IMR-90 (cell line): ENCODE data around the gene ATP2C2. TPM values are rescaled to one million over a fixed set of nuclear protein-coding genes. Genes with fewer than 3 reads are reported as not detected.

Experiments
- ATAC-seq: fragments of 200-7000 bp; cut with Tn5 transposase; 2 replicates; pipeline ENCODE4 v1.9.1; 2020; ENCODE audit warnings: low read depth, mild to moderate bottlenecking, moderate library complexity
- BruUV-seq: library from RNA; stranded (reverse); fragments of 400-500 nt; replicated peaks from 2 replicates; lab custom pipeline; 2021; lab: Mats Ljungman, UMichigan
- CTCF ChIA-PET: fragments of 300-600 bp; formaldehyde crosslinking; extraction: SDS; loops from one replicate; lab custom pipeline; 2021; ENCODE audit warnings: antibody characterized with exemption; lab: Yijun Ruan, JAX
- POLR2A ChIA-PET: fragments of 300-600 bp; sonication (Branson Sonifier 250); formaldehyde crosslinking; loops from one replicate; lab custom pipeline; 2022; ENCODE audit warnings: antibody characterized with exemption; ENCODE audit not compliant: unreplicated experiment; lab: Charles Lee
- DNase-seq: peaks from one replicate; pipeline ENCODE4 v3.0.0; 2013
- H2AFZ ChIP-seq: replicated peaks from 2 replicates; pipeline ENCODE3; 2013; ENCODE audit warnings: low read length, mild to moderate bottlenecking; ENCODE audit not compliant: poor library complexity
- H2AK5ac ChIP-seq: 2 replicates; pipeline ENCODE4 v1.6.1; 2013; ENCODE audit warnings: low read depth, low read length, inconsistent platforms
- H2AK9ac ChIP-seq: replicated peaks from 2 replicates; pipeline ENCODE3; 2013; ENCODE audit warnings: mild to moderate bottlenecking, low read depth, low read length, moderate library complexity; ENCODE audit not compliant: poor library complexity
- H2BK120ac ChIP-seq: 2 replicates; pipeline ENCODE4 v1.6.1; 2013; ENCODE audit warnings: low read depth, low read length, inconsistent platforms
- H2BK15ac ChIP-seq: 3 replicates; pipeline ENCODE4 v1.6.1; 2013; ENCODE audit warnings: low read depth, low read length, inconsistent platforms
- H2BK20ac ChIP-seq: 2 replicates; pipeline ENCODE4 v1.6.1; 2013; ENCODE audit warnings: low read depth, mild to moderate bottlenecking, inconsistent platforms, low read length, moderate library complexity
- H2BK5ac ChIP-seq: 2 replicates; pipeline ENCODE4 v1.6.1; 2013; ENCODE audit warnings: mild to moderate bottlenecking, low read depth, low read length, inconsistent platforms; ENCODE audit not compliant: poor library complexity, severe bottlenecking
- H3K14ac ChIP-seq: replicated peaks from 2 replicates; pipeline ENCODE4 v1.6.1; 2013; ENCODE audit warnings: low read depth, low read length, inconsistent platforms
- H3K18ac ChIP-seq: 2 replicates; pipeline ENCODE4 v1.6.1; 2013; ENCODE audit warnings: low read depth, low read length, control low read depth
- H3K23ac ChIP-seq: 2 replicates; pipeline ENCODE4 v1.6.1; 2013; ENCODE audit warnings: low read depth, low read length, inconsistent platforms
- H3K27ac ChIP-seq: 2 replicates; pipeline ENCODE4 v1.5.1; 2013; ENCODE audit warnings: mild to moderate bottlenecking, control low read depth, low read length; ENCODE audit not compliant: insufficient read depth
- H3K27me3 ChIP-seq: 2 replicates; pipeline ENCODE4 v1.6.1; 2013; ENCODE audit warnings: low read length; ENCODE audit not compliant: control insufficient read depth, insufficient read depth
- H3K36me3 ChIP-seq: 2 replicates; pipeline ENCODE4 v1.6.1; 2013; ENCODE audit warnings: low read length, mixed read lengths; ENCODE audit not compliant: control insufficient read depth, insufficient read depth
- H3K4ac ChIP-seq: 2 replicates; pipeline ENCODE4 v1.6.1; 2013; ENCODE audit warnings: low read depth, low read length, inconsistent platforms
- H3K4me1 ChIP-seq: 2 replicates; pipeline ENCODE4 v1.6.1; 2013; ENCODE audit warnings: low read length, mixed read lengths; ENCODE audit not compliant: control insufficient read depth, insufficient read depth
- H3K4me2 ChIP-seq: 2 replicates; pipeline ENCODE4 v1.6.1; 2013; ENCODE audit warnings: low read depth, mild to moderate bottlenecking, control low read depth, low read length, moderate library complexity
- H3K4me3 ChIP-seq: 2 replicates; pipeline ENCODE4 v1.5.1; 2013; ENCODE audit warnings: low read depth, mild to moderate bottlenecking, control low read depth, low read length, moderate library complexity; ENCODE audit not compliant: insufficient read depth
- H3K56ac ChIP-seq: 2 replicates; pipeline ENCODE4 v1.6.1; 2013; ENCODE audit warnings: low read length, inconsistent platforms; ENCODE audit not compliant: insufficient read depth; ENCODE audit errors: extremely low read depth
- H3K79me1 ChIP-seq, 2 experiments: 2 replicates each; pipeline ENCODE4 v1.6.1; 2013; ENCODE audit warnings: low read length in 2 of 2, inconsistent platforms in 1 of 2, low read depth in 1 of 2
- H3K9ac ChIP-seq: 2 replicates; pipeline ENCODE4 v1.6.1; 2013; ENCODE audit warnings: low read depth, low read length, control low read depth
- H3K9me1 ChIP-seq: 2 replicates; pipeline ENCODE4 v1.6.1; 2013; ENCODE audit warnings: low read length, inconsistent platforms; ENCODE audit not compliant: insufficient read depth
- H3K9me3 ChIP-seq: 2 replicates; pipeline ENCODE4 v1.6.1; 2013; ENCODE audit warnings: low read length; ENCODE audit not compliant: control insufficient read depth, insufficient read depth
- H4K20me1 ChIP-seq: 2 replicates; pipeline ENCODE4 v1.6.1; 2013; ENCODE audit warnings: low read length, inconsistent platforms; ENCODE audit not compliant: insufficient read depth
- H4K5ac ChIP-seq: 2 replicates; pipeline ENCODE4 v1.6.1; 2013; ENCODE audit warnings: mild to moderate bottlenecking, low read depth, low read length, control low read depth
- H4K8ac ChIP-seq, 2 experiments: 2 replicates each; pipeline ENCODE4 v1.6.1; 2013; ENCODE audit warnings: low read depth in 2 of 2, low read length in 2 of 2, control low read depth in 1 of 2, inconsistent platforms in 1 of 2
- H4K91ac ChIP-seq: 2 replicates; pipeline ENCODE4 v1.6.1; 2013; ENCODE audit warnings: low read depth, low read length, inconsistent platforms; ENCODE audit not compliant: insufficient read depth
- CEBPB ChIP-seq: IDR thresholded peaks from 2 replicates; pipeline ENCODE4 v1.6.1; 2012; ENCODE audit warnings: low read depth, low read length, improper control_type of control experiment
- CHD1 ChIP-seq: IDR thresholded peaks from 2 replicates; pipeline ENCODE4 v1.6.1; 2012; ENCODE audit warnings: low read depth, low read length, improper control_type of control experiment
- MAFK ChIP-seq: IDR thresholded peaks from 2 replicates; pipeline ENCODE4 v1.6.1; 2012; ENCODE audit warnings: low read depth, low read length, improper control_type of control experiment
- MAZ ChIP-seq: IDR thresholded peaks from 2 replicates; pipeline ENCODE4 v1.6.1; 2012; ENCODE audit warnings: low read depth, mild to moderate bottlenecking, low read length, improper control_type of control experiment, moderate library complexity, borderline replicate concordance
- MXI1 ChIP-seq: IDR thresholded peaks from 2 replicates; pipeline ENCODE4 v1.6.1; 2012; ENCODE audit warnings: low read depth, mild to moderate bottlenecking, low read length, moderate library complexity, borderline replicate concordance
- POLR2A ChIP-seq: IDR thresholded peaks from 2 replicates; pipeline ENCODE4 v1.6.1; 2012; ENCODE audit warnings: mild to moderate bottlenecking, low read depth, low read length
- RAD21 ChIP-seq: IDR thresholded peaks from 2 replicates; pipeline ENCODE4 v1.6.1; 2012; ENCODE audit warnings: low read length, improper control_type of control experiment
- RCOR1 ChIP-seq: IDR thresholded peaks from 2 replicates; pipeline ENCODE4 v1.6.1; 2012; ENCODE audit warnings: mild to moderate bottlenecking, low read length, improper control_type of control experiment; ENCODE audit not compliant: insufficient replicate concordance
- RFX5 ChIP-seq: IDR thresholded peaks from 2 replicates; pipeline ENCODE4 v1.8.0; 2012; ENCODE audit warnings: low read depth, mild to moderate bottlenecking, low read length, moderate library complexity
- SMC3 ChIP-seq: fragments of 150-350 bp; IDR thresholded peaks from 2 replicates; pipeline ENCODE4 v1.6.1; 2016; ENCODE audit warnings: low read depth, mild to moderate bottlenecking, antibody characterized with exemption, low read length, moderate library complexity
- WGBS, 2 experiments: methylation state at CpG; one replicate each; pipeline versions ENCODE4 v1.1.5 to v1.1.7; 2013; ENCODE audit warnings: missing lambda C conversion rate in 2 of 2; ENCODE audit not compliant: insufficient read length in 1 of 2; ENCODE audit errors: extremely low coverage in 2 of 2; 5-methylcytosine and 5-hydroxymethylcytosine counted together
- dilution Hi-C: fragments of 300-500 bp; cut with HindIII; formaldehyde crosslinking; loops from one replicate; pipeline ENCODE4 v1.14.3; 2018; ENCODE audit warnings: low sequenced_read_pairs; ENCODE audit not compliant: unreplicated experiment
- in situ Hi-C: fragments of 300-500 bp; cut with MboI; formaldehyde crosslinking; loops from 3 replicates; pipeline ENCODE4 v1.14.3; 2019; ENCODE audit warnings: low sequenced_read_pairs, inconsistent platforms, mixed read lengths
- intact Hi-C: fragments of 100-400 bp; cut with micrococcal nuclease; formaldehyde crosslinking; loops from 2 replicates; pipeline ENCODE4 v1.10.0; 2022
- polyA plus RNA-seq, 3 experiments: library from polyadenylated mRNA; depleted of rRNA; stranded (reverse); fragments of >200 nt; gene quantifications; 2 replicates each; pipeline ENCODE4 v1.2.3, GENCODE V29; 2012; ENCODE audit warnings: low replicate concordance in 1 of 3
- total RNA-seq: library from RNA; depleted of rRNA; stranded (reverse); fragments of >200 nt; gene quantifications from 2 replicates; pipeline ENCODE4 v1.2.3, GENCODE V29; 2012

ATP2C2 gene
- total and polyA plus RNA-seq, 2 of the 4 experiments (the other 2 are of a cell fraction), result not detected

GRCh38 chr16:84485255-84486010 is 117.1 kb downstream of the ATP2C2 start:
- Histone ChIP-seq H2BK15ac (no peak overlapping the region), H3K18ac (no peak overlapping the region), H2BK5ac (no peak overlapping the region), H2AK9ac (no peak overlapping the region), H2BK20ac (no peak overlapping the region), H3K9me1 (no peaks in the 10 kb centered on the region), H2AK5ac (no peak overlapping the region), H3K56ac (no peak overlapping the region), H4K8ac (no peak overlapping the region), H2BK120ac (no peak overlapping the region), H4K91ac (no peak overlapping the region), H3K9ac (no peak overlapping the region), H3K14ac (no peak overlapping the region), H4K5ac (no peak overlapping the region), H3K27ac (no peak overlapping the region), H3K4ac (no peak overlapping the region), H3K27me3 (no peaks in the 10 kb centered on the region), H3K23ac (no peak overlapping the region), H4K20me1 (peaks cover 12% of the 10 kb centered on the region), H3K36me3 (peaks cover 51% of the 10 kb centered on the region), H3K4me2 (no peak overlapping the region), H2AFZ (no peak overlapping the region), H3K79me1 (peaks cover 12 to 54% of the 10 kb centered on the region in 2 experiments; a peak in 3 of 4 replicates), H3K4me3 (no peak overlapping the region), H3K9me3 (no peaks in the 10 kb centered on the region), H3K4me1 (no peaks in the 10 kb centered on the region; the same call in 1 of the 2 replicates)
- dilution Hi-C loops, result no loop called here
- ChIA-PET CTCF (no interaction called here), POLR2A (no interaction called here)
- no peak for DNase-seq
- intact Hi-C loops, result loop anchor here (2.0 to 10.0 kb wide), 2 partner anchors 309 to 371 kb away; partner anchors contain the start of gene MBTPS1
- 100% methylated on average over 5 of the region's 16 CpGs; no CpG with 5 or more reads in 1 of the 2 experiments for WGBS, 2 experiments
- in situ Hi-C loops, result loop anchor here (10.0 to 25.0 kb wide), 2 partner anchors 401 to 523 kb away; partner anchors contain the start of genes NECAB2 and OSGIN1
- no TSS peak for BruUV-seq
- ATAC-seq, result no peak
- TF ChIP-seq RFX5 (no peak), CEBPB (no peak), RAD21 (no peak), SMC3 (no peak), POLR2A (no peak), MAZ (no peak), MAFK (no peak), RCOR1 (no peak), MXI1 (no peak), CHD1 (no peak)
